Endothelial cell (in vitro differentiated cells): ENCODE results near the gene ADORA2A. TPM values are rescaled to one million over a fixed set of nuclear protein-coding genes. Genes with fewer than 3 reads are reported as not detected.

Experiments
- DNase-seq: peaks from one replicate; pipeline ENCODE4 v3.0.0; 2021; ENCODE audit warnings: low spot score
- H3K27ac Mint-ChIP-seq: one replicate; pipeline ENCODE4 v1.8.0; 2021; ENCODE audit warnings: mixed read lengths, inconsistent platforms; ENCODE audit not compliant: unreplicated experiment
- H3K27me3 Mint-ChIP-seq: one replicate; pipeline ENCODE4 v1.8.0; 2021; ENCODE audit warnings: mild to moderate bottlenecking, moderate library complexity, mixed read lengths, inconsistent platforms; ENCODE audit not compliant: unreplicated experiment
- H3K36me3 Mint-ChIP-seq: one replicate; pipeline ENCODE4 v1.8.0; 2021; ENCODE audit warnings: mild to moderate bottlenecking, low read depth, mixed read lengths, inconsistent platforms; ENCODE audit not compliant: unreplicated experiment
- H3K4me1 Mint-ChIP-seq: one replicate; pipeline ENCODE4 v1.8.0; 2021; ENCODE audit warnings: mild to moderate bottlenecking, mixed read lengths, inconsistent platforms; ENCODE audit not compliant: unreplicated experiment
- H3K4me3 Mint-ChIP-seq: one replicate; pipeline ENCODE4 v1.8.0; 2021; ENCODE audit warnings: mild to moderate bottlenecking, mixed read lengths, inconsistent platforms; ENCODE audit not compliant: unreplicated experiment
- H3K9me3 Mint-ChIP-seq: one replicate; pipeline ENCODE4 v1.8.0; 2021; ENCODE audit warnings: mixed read lengths, inconsistent platforms; ENCODE audit not compliant: unreplicated experiment
- CTCF ChIP-seq: fragments of 200-600 bp; sonication (generic); IDR thresholded peaks from one replicate; pipeline ENCODE4 v1.5.0; 2021; ENCODE audit warnings: antibody characterized with exemption; ENCODE audit not compliant: unreplicated experiment
- total RNA-seq: library from RNA; stranded (reverse); fragmentation: NEBNext Ultra II Directional; extraction: Animal tissue kit (Norgen Biotek cat#: 25700); gene quantifications from one replicate; pipeline ENCODE4 v1.2.1, GENCODE V29; 2021; ENCODE audit not compliant: unreplicated experiment

Gene ADORA2A
- total RNA-seq, 1 donor from 2014 or later: 18.5 TPM

DNA sequence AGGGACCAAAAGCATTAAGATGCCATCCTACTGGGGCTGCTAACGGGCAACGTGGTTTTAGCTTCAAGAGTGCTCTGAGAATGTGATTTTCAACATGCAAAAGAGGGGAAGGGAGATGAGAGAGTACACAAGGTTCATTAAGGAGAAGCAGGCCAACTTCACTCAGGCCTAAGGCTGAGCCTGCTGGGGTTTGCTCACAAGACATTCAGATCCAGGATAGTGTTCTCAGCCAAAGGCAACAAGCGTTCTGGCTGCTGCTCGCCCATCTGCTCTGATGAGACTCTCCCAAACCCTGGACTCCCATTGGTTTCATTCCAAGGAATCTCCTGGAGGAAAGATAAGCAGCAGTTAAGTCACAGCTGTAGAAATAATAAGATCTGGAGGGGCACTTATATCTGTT, 44.2 kb downstream of the ADORA2A start:
- Mint-ChIP-seq H3K36me3 (no peaks in the 10 kb centered on the region), H3K27ac (no peak overlapping the region), H3K4me1 (peaks cover 10% of the 10 kb centered on the region), H3K9me3 (peaks cover 3% of the 10 kb centered on the region), H3K27me3 (peaks cover 2% of the 10 kb centered on the region), H3K4me3 (no peak overlapping the region)
- DNase-seq: no peak
- no peak for TF ChIP-seq CTCF

- DNase-seq: no peak
- no peak overlapping the region for H3K27ac Mint-ChIP-seq
- no peak overlapping the region for H3K4me3 Mint-ChIP-seq
- H3K9me3 Mint-ChIP-seq: peaks cover 3% of the 10 kb centered on the region
- peaks cover 2% of the 10 kb centered on the region for H3K27me3 Mint-ChIP-seq
- H3K4me1 Mint-ChIP-seq: no peaks in the 10 kb centered on the region
- no peaks in the 10 kb centered on the region for H3K36me3 Mint-ChIP-seq
- no peak for TF ChIP-seq CTCF
Measured at GRCh38 chr22:24473284-24473683, 45.9 kb downstream of the ADORA2A start.

DNA sequence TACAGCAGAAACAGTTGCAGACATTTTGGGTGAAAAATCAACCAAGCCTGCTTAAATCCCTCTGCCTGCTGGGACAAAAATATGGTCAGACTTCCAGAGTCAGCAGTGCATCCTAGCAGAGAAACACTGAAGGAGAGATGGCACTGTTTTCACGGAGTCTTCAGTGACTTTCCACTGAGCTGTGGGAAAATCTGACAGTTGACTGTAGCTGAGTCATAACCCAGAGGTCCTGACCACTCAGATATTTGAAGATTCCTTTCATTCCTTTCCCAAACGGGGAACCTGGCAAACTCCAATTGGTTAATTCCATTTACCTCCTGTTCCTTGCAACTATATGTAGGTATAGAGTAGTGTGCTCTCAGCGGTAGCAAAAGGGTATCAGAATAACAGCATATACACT, 46.8 kb downstream of the ADORA2A start:
- no peaks in the 10 kb centered on the region for H3K4me1 Mint-ChIP-seq
- H3K9me3 Mint-ChIP-seq: peaks cover 3% of the 10 kb centered on the region
- H3K36me3 Mint-ChIP-seq: no peaks in the 10 kb centered on the region
- H3K27me3 Mint-ChIP-seq: peaks cover 2% of the 10 kb centered on the region
- H3K4me3 Mint-ChIP-seq: no peak overlapping the region
- no peak for TF ChIP-seq CTCF
- H3K27ac Mint-ChIP-seq: no peak overlapping the region
- DNase-seq: no peak

- Mint-ChIP-seq H3K4me1 (no peaks in the 10 kb centered on the region), H3K36me3 (no peaks in the 10 kb centered on the region), H3K9me3 (peaks cover 3% of the 10 kb centered on the region), H3K4me3 (no peak overlapping the region), H3K27me3 (peaks cover 2% of the 10 kb centered on the region), H3K27ac (no peak overlapping the region)
- DNase-seq: no peak
- TF ChIP-seq CTCF: no peak
Measured at GRCh38 chr22:24474649-24475255, 47.4 kb downstream of the ADORA2A start.

DNA sequence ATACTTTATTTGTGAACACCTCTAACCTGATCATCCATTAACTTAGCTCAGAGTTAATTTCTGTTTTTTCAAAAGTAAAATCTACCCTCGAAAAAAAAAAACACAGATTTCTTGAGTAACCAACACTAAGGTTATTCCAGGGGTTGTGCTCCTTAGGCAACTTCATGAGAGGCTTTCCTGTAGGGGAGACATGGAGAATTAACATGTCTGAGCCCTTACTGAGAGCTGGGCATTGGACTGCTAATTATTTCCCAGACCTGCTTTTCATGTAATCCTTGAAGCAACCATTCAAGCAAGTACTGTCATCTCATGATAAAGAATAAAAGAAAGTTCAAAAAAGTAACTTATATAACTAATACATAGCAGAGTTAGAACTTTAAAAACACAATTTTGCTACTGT, 54.2 kb downstream of the ADORA2A start:
- H3K9me3 Mint-ChIP-seq: no peaks in the 10 kb centered on the region
- H3K27ac Mint-ChIP-seq: no peak overlapping the region
- H3K4me3 Mint-ChIP-seq: no peak overlapping the region
- H3K27me3 Mint-ChIP-seq: no peaks in the 10 kb centered on the region
- H3K4me1 Mint-ChIP-seq: peaks cover 15% of the 10 kb centered on the region
- TF ChIP-seq CTCF: no peak
- no peak for DNase-seq
- no peaks in the 10 kb centered on the region for H3K36me3 Mint-ChIP-seq
